A549 (cell line): Measurements from ENCODE around the gene TLE1. TPM values are rescaled to one million over a fixed set of nuclear protein-coding genes. Genes with fewer than 3 reads are reported as not detected.

Experiments used
- BHLHE40 ChIP-seq: IDR thresholded peaks from 2 replicates; pipeline ENCODE4 v1.6.1; 2012; ENCODE audit warnings: low read depth, low read length, inconsistent platforms
- CBX8 ChIP-seq: fragments of 200-600 bp; sonication (generic); IDR thresholded peaks from 2 replicates; pipeline ENCODE4 v1.6.1; 2016
- CEBPB ChIP-seq, 2 experiments: fragments of >200 bp in 1 of 2; sonication (Bioruptor Twin) in 1 of 2; formaldehyde crosslinking in 1 of 2; IDR thresholded peaks; 2 replicates each; pipeline ENCODE4 v1.6.1; 2012 to 2016
- CHD2 ChIP-seq: fragments of 150-350 bp; IDR thresholded peaks from 2 replicates; pipeline ENCODE4 v1.6.1; 2014; ENCODE audit warnings: low read length; ENCODE audit not compliant: partially characterized antibody
- CHD4 ChIP-seq: fragments of 200-600 bp; sonication (generic); IDR thresholded peaks from 2 replicates; pipeline ENCODE4 v1.6.1; 2016; ENCODE audit warnings: antibody characterized with exemption, mild to moderate bottlenecking, borderline replicate concordance
- EHF ChIP-seq: fragments of 250-450 bp; sonication (Bioruptor Pico); IDR thresholded peaks from 2 replicates; pipeline ENCODE4 v1.5.0; 2020; ENCODE audit warnings: mild to moderate bottlenecking
- EHMT2 ChIP-seq: fragments of 200-600 bp; sonication (generic); IDR thresholded peaks from 2 replicates; pipeline ENCODE4 v1.6.1; 2016; ENCODE audit warnings: antibody characterized with exemption, low read depth, mild to moderate bottlenecking, moderate library complexity
- ESRRA ChIP-seq: fragments of 150-350 bp; IDR thresholded peaks from 2 replicates; pipeline ENCODE4 v1.6.1; 2014; ENCODE audit warnings: mild to moderate bottlenecking, low read length, borderline replicate concordance
- FOXS1 ChIP-seq: fragments of 250-450 bp; sonication (Bioruptor Pico); IDR thresholded peaks from 2 replicates; pipeline ENCODE4 v1.5.0; 2020; ENCODE audit warnings: mild to moderate bottlenecking, moderate library complexity
- HDAC2 ChIP-seq: fragments of 200-600 bp; sonication (generic); IDR thresholded peaks from 2 replicates; pipeline ENCODE4 v1.6.1; 2016
- HEYL ChIP-seq: fragments of 250-450 bp; sonication (Bioruptor Pico); IDR thresholded peaks from 2 replicates; pipeline ENCODE4 v1.8.0; 2021; ENCODE audit warnings: mild to moderate bottlenecking, moderate library complexity
- HOXA7 ChIP-seq: fragments of 250-450 bp; sonication (Bioruptor Pico); IDR thresholded peaks from 2 replicates; pipeline ENCODE4 v1.5.0; 2020; ENCODE audit warnings: mild to moderate bottlenecking, moderate library complexity
- HOXB5 ChIP-seq: fragments of 250-450 bp; sonication (Bioruptor Pico); IDR thresholded peaks from 2 replicates; pipeline ENCODE4 v1.5.0; 2020; ENCODE audit warnings: mild to moderate bottlenecking, moderate library complexity
- JUN ChIP-seq, 2 experiments: fragments of >200 bp; sonication (Bioruptor Twin); formaldehyde crosslinking; IDR thresholded peaks; 2 replicates in 1 of 2; 3 replicates in 1 of 2; pipeline ENCODE4 v1.6.1; 2016 to 2017
- KDM5A ChIP-seq: fragments of 200-600 bp; sonication (generic); IDR thresholded peaks from 2 replicates; pipeline ENCODE4 v1.6.1; 2016; ENCODE audit warnings: antibody characterized with exemption, mild to moderate bottlenecking
- MAFK ChIP-seq: fragments of 450-650 bp; IDR thresholded peaks from 2 replicates; pipeline ENCODE4 v1.6.1; 2014; ENCODE audit not compliant: partially characterized antibody
- MAZ ChIP-seq: fragments of 150-350 bp; IDR thresholded peaks from 2 replicates; pipeline ENCODE4 v1.6.1; 2014; ENCODE audit warnings: antibody characterized with exemption, low read depth, low read length, borderline replicate concordance
- NFE2L2 ChIP-seq: fragments of 150-350 bp; conservative IDR thresholded peaks from 2 replicates; pipeline ENCODE4 v1.6.1; 2014; ENCODE audit warnings: low read length
- NPAS2 ChIP-seq: fragments of 250-450 bp; sonication (Bioruptor Pico); IDR thresholded peaks from 2 replicates; pipeline ENCODE4 v1.8.0; 2022; ENCODE audit warnings: mild to moderate bottlenecking, moderate library complexity, borderline replicate concordance
- PHF8 ChIP-seq: fragments of 200-600 bp; sonication (generic); IDR thresholded peaks from 2 replicates; pipeline ENCODE4 v1.6.1; 2016; ENCODE audit warnings: low read depth, mild to moderate bottlenecking, antibody characterized with exemption, moderate library complexity, borderline replicate concordance
- POLR2A ChIP-seq: IDR thresholded peaks from 2 replicates; pipeline ENCODE4 v1.6.1; 2012; ENCODE audit warnings: mild to moderate bottlenecking, low read length
- RAD21 ChIP-seq, 2 experiments: fragments of >200 bp in 1 of 2; sonication (Bioruptor Twin) in 1 of 2; formaldehyde crosslinking in 1 of 2; IDR thresholded peaks in 1 of 2; conservative IDR thresholded peaks in 1 of 2; 2 replicates in 1 of 2; 3 replicates in 1 of 2; pipeline ENCODE4 v1.6.1; 2012 to 2018; ENCODE audit warnings: inconsistent platforms in 1 of 2
- SMC3 ChIP-seq: fragments of >200 bp; sonication (Bioruptor Twin); formaldehyde crosslinking; IDR thresholded peaks from 3 replicates; pipeline ENCODE4 v1.6.1; 2018; ENCODE audit warnings: inconsistent platforms
- ZFP36 ChIP-seq: fragments of 450-650 bp; IDR thresholded peaks from 2 replicates; pipeline ENCODE4 v1.6.1; 2014; ENCODE audit warnings: borderline replicate concordance; ENCODE audit not compliant: partially characterized antibody
- ZNF302 ChIP-seq: fragments of 250-450 bp; sonication (Bioruptor Pico); IDR thresholded peaks from 2 replicates; pipeline ENCODE4 v1.9.0; 2021; ENCODE audit warnings: inconsistent platforms, mild to moderate bottlenecking, moderate library complexity
- ZSCAN20 ChIP-seq: fragments of 250-450 bp; sonication (Bioruptor Pico); IDR thresholded peaks from 2 replicates; pipeline ENCODE4 v1.8.0; 2022; ENCODE audit warnings: mild to moderate bottlenecking, moderate library complexity
- polyA plus RNA-seq, 4 experiments: library from polyadenylated mRNA; depleted of rRNA in 3 of 4; stranded (reverse); fragments of >200 nt; fragmentation: RNase III in 1 of 4; extraction: RNeasy Plus Mini Kit Qiagen cat#74134 plus additional on column Dnase treatment in 1 of 4; gene quantifications; 2 replicates in 3 of 4; 3 replicates in 1 of 4; pipeline ENCODE4 v1.2.3, GENCODE V29; 2011 to 2017
- TF ChIP-seq, protein P1 (sequence below): IDR thresholded peaks from 2 replicates; pipeline ENCODE4 v1.6.1; 2012; ENCODE audit warnings: low read depth, borderline replicate concordance
- TF ChIP-seq, protein P2 (sequence below): fragments of 450-650 bp; IDR thresholded peaks from 2 replicates; pipeline ENCODE4 v1.6.1; 2014; ENCODE audit warnings: antibody characterized with exemption
- TF ChIP-seq, protein P3 (sequence below): fragments of >200 bp; sonication (Bioruptor Twin); formaldehyde crosslinking; IDR thresholded peaks from 3 replicates; pipeline ENCODE4 v1.5.1; 2016
- TF ChIP-seq, protein P4 (sequence below): IDR thresholded peaks from 2 replicates; pipeline ENCODE4 v1.6.1; 2012
- TF ChIP-seq, protein P5 (sequence below): fragments of 200-600 bp; sonication (generic); IDR thresholded peaks from 2 replicates; pipeline ENCODE4 v1.6.1; 2016; ENCODE audit warnings: antibody characterized with exemption, mild to moderate bottlenecking, moderate library complexity
- TF ChIP-seq, protein P6 (sequence below): IDR thresholded peaks from 2 replicates; pipeline ENCODE4 v1.6.1; 2012

The TLE1 gene
- polyA plus RNA-seq, 2 of the 4 experiments (the other 2 are of a cell fraction) = 45.8 to 117 TPM

DNA sequence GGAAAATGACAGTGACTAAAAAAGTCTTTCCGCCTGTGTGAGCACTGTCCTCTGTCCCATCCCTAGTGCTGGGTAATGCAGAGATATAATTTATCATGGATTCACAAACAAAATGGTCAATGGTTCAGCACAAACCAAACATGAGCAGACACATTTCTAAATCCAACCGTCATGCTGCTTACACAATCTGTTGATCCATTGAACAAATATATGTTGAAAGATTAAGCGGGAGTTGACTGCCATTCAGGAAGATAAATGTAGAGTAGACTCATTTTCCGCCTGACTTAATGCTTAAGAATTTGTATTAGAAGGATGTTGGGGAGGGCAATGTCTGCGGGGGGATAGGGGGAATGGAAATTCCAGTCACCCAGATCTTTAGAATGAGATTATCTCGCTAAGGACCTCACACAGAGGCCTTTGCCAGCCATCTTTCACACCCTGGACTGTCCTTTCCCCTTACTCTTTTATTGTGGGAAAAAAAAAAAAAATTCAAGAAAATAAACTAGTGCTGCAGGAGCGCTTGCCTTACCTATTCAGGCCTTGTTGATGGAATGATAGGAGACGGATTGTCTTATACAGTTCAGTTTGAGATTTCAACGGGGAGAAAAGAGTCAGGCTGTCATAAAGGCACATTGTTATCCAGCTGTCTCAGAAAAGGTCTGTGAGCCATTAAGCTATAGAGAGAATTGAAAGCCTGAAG is 153.7 kb downstream of the TLE1 start (continued):
- TF ChIP-seq, protein P1, sequence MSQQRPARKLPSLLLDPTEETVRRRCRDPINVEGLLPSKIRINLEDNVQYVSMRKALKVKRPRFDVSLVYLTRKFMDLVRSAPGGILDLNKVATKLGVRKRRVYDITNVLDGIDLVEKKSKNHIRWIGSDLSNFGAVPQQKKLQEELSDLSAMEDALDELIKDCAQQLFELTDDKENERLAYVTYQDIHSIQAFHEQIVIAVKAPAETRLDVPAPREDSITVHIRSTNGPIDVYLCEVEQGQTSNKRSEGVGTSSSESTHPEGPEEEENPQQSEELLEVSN = no peak
- TF ChIP-seq CBX8 (no peak), NPAS2 (no peak), JUN (IDR thresholded peaks at IDR 0.05) (peak; percentile 100), FOXS1 (peak; percentile 85; the same call in 1 of the 2 replicates), POLR2A (no peak), EHF (no peak), EHMT2 (no peak), MAFK (peak; percentile 99), HOXB5 (peak; percentile 99), ESRRA (no peak), ZSCAN20 (CRISPR knock-in tag) (0 out of 2 replicates have a peak, but pooled peaks have one; percentile 26), KDM5A (no peak), RAD21 (conservative IDR thresholded peaks at IDR 0.05 in 1 of 2, IDR thresholded peaks at IDR 0.05 in 1 of 2) (peak; percentile 58 to 93), PHF8 (no peak), MAZ (no peak), CEBPB (IDR thresholded peaks at IDR 0.05) (peak; percentile 100), SMC3 (peak; percentile 86; the same call in 2 of the 3 replicates), BHLHE40 (no peak), ZFP36 (peak; percentile 30), ZNF302 (CRISPR knock-in tag) (no peak), CHD4 (no peak), NFE2L2 (peak; percentile 80), HOXA7 (CRISPR knock-in tag) (peak; percentile 78; the same call in 1 of the 2 replicates), HEYL (CRISPR knock-in tag) (no peak), CHD2 (no peak), HDAC2 (no peak)
- TF ChIP-seq, protein P2, sequence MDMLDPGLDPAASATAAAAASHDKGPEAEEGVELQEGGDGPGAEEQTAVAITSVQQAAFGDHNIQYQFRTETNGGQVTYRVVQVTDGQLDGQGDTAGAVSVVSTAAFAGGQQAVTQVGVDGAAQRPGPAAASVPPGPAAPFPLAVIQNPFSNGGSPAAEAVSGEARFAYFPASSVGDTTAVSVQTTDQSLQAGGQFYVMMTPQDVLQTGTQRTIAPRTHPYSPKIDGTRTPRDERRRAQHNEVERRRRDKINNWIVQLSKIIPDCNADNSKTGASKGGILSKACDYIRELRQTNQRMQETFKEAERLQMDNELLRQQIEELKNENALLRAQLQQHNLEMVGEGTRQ = no peak
- TF ChIP-seq, protein P3, sequence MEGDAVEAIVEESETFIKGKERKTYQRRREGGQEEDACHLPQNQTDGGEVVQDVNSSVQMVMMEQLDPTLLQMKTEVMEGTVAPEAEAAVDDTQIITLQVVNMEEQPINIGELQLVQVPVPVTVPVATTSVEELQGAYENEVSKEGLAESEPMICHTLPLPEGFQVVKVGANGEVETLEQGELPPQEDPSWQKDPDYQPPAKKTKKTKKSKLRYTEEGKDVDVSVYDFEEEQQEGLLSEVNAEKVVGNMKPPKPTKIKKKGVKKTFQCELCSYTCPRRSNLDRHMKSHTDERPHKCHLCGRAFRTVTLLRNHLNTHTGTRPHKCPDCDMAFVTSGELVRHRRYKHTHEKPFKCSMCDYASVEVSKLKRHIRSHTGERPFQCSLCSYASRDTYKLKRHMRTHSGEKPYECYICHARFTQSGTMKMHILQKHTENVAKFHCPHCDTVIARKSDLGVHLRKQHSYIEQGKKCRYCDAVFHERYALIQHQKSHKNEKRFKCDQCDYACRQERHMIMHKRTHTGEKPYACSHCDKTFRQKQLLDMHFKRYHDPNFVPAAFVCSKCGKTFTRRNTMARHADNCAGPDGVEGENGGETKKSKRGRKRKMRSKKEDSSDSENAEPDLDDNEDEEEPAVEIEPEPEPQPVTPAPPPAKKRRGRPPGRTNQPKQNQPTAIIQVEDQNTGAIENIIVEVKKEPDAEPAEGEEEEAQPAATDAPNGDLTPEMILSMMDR = no peak
- TF ChIP-seq, protein P4, sequence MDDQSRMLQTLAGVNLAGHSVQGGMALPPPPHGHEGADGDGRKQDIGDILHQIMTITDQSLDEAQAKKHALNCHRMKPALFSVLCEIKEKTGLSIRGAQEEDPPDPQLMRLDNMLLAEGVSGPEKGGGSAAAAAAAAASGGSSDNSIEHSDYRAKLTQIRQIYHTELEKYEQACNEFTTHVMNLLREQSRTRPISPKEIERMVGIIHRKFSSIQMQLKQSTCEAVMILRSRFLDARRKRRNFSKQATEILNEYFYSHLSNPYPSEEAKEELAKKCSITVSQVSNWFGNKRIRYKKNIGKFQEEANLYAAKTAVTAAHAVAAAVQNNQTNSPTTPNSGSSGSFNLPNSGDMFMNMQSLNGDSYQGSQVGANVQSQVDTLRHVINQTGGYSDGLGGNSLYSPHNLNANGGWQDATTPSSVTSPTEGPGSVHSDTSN = peak; percentile 95
- TF ChIP-seq, protein P5, sequence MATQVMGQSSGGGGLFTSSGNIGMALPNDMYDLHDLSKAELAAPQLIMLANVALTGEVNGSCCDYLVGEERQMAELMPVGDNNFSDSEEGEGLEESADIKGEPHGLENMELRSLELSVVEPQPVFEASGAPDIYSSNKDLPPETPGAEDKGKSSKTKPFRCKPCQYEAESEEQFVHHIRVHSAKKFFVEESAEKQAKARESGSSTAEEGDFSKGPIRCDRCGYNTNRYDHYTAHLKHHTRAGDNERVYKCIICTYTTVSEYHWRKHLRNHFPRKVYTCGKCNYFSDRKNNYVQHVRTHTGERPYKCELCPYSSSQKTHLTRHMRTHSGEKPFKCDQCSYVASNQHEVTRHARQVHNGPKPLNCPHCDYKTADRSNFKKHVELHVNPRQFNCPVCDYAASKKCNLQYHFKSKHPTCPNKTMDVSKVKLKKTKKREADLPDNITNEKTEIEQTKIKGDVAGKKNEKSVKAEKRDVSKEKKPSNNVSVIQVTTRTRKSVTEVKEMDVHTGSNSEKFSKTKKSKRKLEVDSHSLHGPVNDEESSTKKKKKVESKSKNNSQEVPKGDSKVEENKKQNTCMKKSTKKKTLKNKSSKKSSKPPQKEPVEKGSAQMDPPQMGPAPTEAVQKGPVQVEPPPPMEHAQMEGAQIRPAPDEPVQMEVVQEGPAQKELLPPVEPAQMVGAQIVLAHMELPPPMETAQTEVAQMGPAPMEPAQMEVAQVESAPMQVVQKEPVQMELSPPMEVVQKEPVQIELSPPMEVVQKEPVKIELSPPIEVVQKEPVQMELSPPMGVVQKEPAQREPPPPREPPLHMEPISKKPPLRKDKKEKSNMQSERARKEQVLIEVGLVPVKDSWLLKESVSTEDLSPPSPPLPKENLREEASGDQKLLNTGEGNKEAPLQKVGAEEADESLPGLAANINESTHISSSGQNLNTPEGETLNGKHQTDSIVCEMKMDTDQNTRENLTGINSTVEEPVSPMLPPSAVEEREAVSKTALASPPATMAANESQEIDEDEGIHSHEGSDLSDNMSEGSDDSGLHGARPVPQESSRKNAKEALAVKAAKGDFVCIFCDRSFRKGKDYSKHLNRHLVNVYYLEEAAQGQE = no peak
- TF ChIP-seq, protein P6, sequence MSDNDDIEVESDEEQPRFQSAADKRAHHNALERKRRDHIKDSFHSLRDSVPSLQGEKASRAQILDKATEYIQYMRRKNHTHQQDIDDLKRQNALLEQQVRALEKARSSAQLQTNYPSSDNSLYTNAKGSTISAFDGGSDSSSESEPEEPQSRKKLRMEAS = peak; percentile 88
- TF ChIP-seq, all 56 proteins: peak for 21
